SK-N-SH (cell line): ENCODE data around the gene PFKFB1. TPM values are rescaled to one million over a fixed set of nuclear protein-coding genes. Genes with fewer than 3 reads are reported as not detected.

Source experiments
- CTCF ChIA-PET: fragments of 300-600, 350-600 bp; formaldehyde crosslinking; extraction: SDS; loops from one replicate; lab custom pipeline; 2021; lab: Yijun Ruan, JAX
- POLR2A ChIA-PET: fragments of 350-600 bp; sonication (Branson Sonifier 250); formaldehyde crosslinking; extraction: SDS; loops from one replicate; lab custom pipeline; 2020; ENCODE audit warnings: antibody characterized with exemption, inconsistent platforms; lab: Yijun Ruan, JAX
- DNase-seq: peaks from one replicate; pipeline ENCODE4 v3.0.0; 2012
- H2AFZ ChIP-seq: fragments of 200-600 bp; sonication (generic); 2 replicates; pipeline ENCODE4 v1.8.1; 2016; ENCODE audit warnings: antibody characterized with exemption, mild to moderate bottlenecking, low read depth
- H3F3A ChIP-seq: fragments of 200-600 bp; sonication (generic); replicated peaks from 2 replicates; pipeline ENCODE3; 2016; ENCODE audit warnings: antibody characterized with exemption, mild to moderate bottlenecking; ENCODE audit not compliant: insufficient read depth
- H3K27ac ChIP-seq, 2 experiments: fragments of 200-500 bp in 1 of 2; fragments of 200-600 bp in 1 of 2; sonication (Bioruptor generic) in 1 of 2; sonication (generic), shearing (Covaris generic) in 1 of 2; 2 replicates each; pipeline versions ENCODE4 v1.5.1 to v1.6.1; 2014 to 2016; ENCODE audit warnings: low read depth in 2 of 2, inconsistent platforms in 1 of 2, low read length in 1 of 2, mild to moderate bottlenecking in 1 of 2, mixed read lengths in 1 of 2
- H3K27me3 ChIP-seq: fragments of 200-600 bp; sonication (generic), shearing (Covaris generic); 2 replicates; pipeline ENCODE4 v1.6.1; 2016; ENCODE audit warnings: mixed run types; ENCODE audit not compliant: insufficient read depth
- H3K36me3 ChIP-seq, 2 experiments: fragments of 200-500 bp in 1 of 2; fragments of 200-600 bp in 1 of 2; sonication (Bioruptor generic) in 1 of 2; sonication (generic) in 1 of 2; replicated peaks in 1 of 2; 2 replicates each; pipeline versions ENCODE3 to v1.5.1; 2014 to 2016; ENCODE audit warnings: low read length in 1 of 2, mild to moderate bottlenecking in 1 of 2; ENCODE audit not compliant: insufficient read depth in 2 of 2, control insufficient read depth in 1 of 2
- H3K4me1 ChIP-seq, 2 experiments: fragments of 200-500 bp in 1 of 2; fragments of 200-600 bp in 1 of 2; sonication (Bioruptor generic) in 1 of 2; sonication (generic), shearing (Covaris generic) in 1 of 2; 2 replicates each; pipeline versions ENCODE4 v1.5.1 to v1.6.1; 2014 to 2016; ENCODE audit warnings: low read depth in 1 of 2, low read length in 1 of 2, mixed run types in 1 of 2; ENCODE audit not compliant: insufficient read depth in 2 of 2, control insufficient read depth in 1 of 2
- H3K4me2 ChIP-seq: fragments of 200-600 bp; sonication (generic), shearing (Covaris generic); 2 replicates; pipeline ENCODE4 v1.6.1; 2017; ENCODE audit warnings: mixed run types
- H3K4me3 ChIP-seq, 2 experiments: fragments of 200-500 bp in 1 of 2; fragments of 200-600 bp in 1 of 2; sonication (Bioruptor generic) in 1 of 2; sonication (generic), shearing (Covaris generic) in 1 of 2; 2 replicates each; pipeline versions ENCODE4 v1.5.1 to v1.8.1; 2014 to 2016; ENCODE audit warnings: low read depth in 2 of 2, inconsistent platforms in 1 of 2, low read length in 1 of 2, mild to moderate bottlenecking in 1 of 2, mixed read lengths in 1 of 2, moderate library complexity in 1 of 2
- H3K79me2 ChIP-seq: fragments of 200-600 bp; sonication (generic); 2 replicates; pipeline ENCODE4 v1.8.1; 2017; ENCODE audit warnings: mild to moderate bottlenecking; ENCODE audit not compliant: insufficient read depth
- H3K9ac ChIP-seq: fragments of 200-600 bp; sonication (generic); 2 replicates; pipeline ENCODE4 v1.6.1; 2017; ENCODE audit warnings: mixed run types
- H3K9me2 ChIP-seq: fragments of 200-600 bp; sonication (generic); 2 replicates; pipeline ENCODE4 v1.6.1; 2017; ENCODE audit warnings: mixed run types
- H3K9me3 ChIP-seq: fragments of 200-600 bp; sonication (generic); 2 replicates; pipeline ENCODE4 v1.6.1; 2017; ENCODE audit warnings: mixed run types, mild to moderate bottlenecking, moderate library complexity
- H4K20me1 ChIP-seq: fragments of 200-600 bp; sonication (generic); 2 replicates; pipeline ENCODE4 v1.6.1; 2017; ENCODE audit warnings: mild to moderate bottlenecking, mixed run types; ENCODE audit not compliant: insufficient read depth
- CHD2 ChIP-seq: fragments of 150-350 bp; IDR thresholded peaks from 2 replicates; pipeline ENCODE4 v1.6.1; 2018; ENCODE audit warnings: low read length; ENCODE audit not compliant: partially characterized antibody
- CTCF ChIP-seq: fragments of 200-600 bp; sonication (generic); IDR thresholded peaks from 2 replicates; pipeline ENCODE4 v1.6.1; 2017; ENCODE audit warnings: antibody characterized with exemption, mild to moderate bottlenecking, moderate library complexity
- ELF1 ChIP-seq: IDR thresholded peaks from 2 replicates; pipeline ENCODE4 v1.4.0; 2012
- EP300 ChIP-seq, 2 experiments: IDR thresholded peaks; 2 replicates each; pipeline versions ENCODE4 v1.4.0 to v1.6.1; 2012; ENCODE audit warnings: borderline replicate concordance in 1 of 2, low read depth in 1 of 2, low read length in 1 of 2
- EZH2phosphoT487 ChIP-seq: fragments of 200-600 bp; sonication (generic); IDR thresholded peaks from 2 replicates; pipeline ENCODE4 v1.6.1; 2017; ENCODE audit warnings: low read depth, mixed run types, mild to moderate bottlenecking, antibody characterized with exemption, moderate library complexity, borderline replicate concordance
- FOSL2 ChIP-seq: IDR thresholded peaks from 2 replicates; pipeline ENCODE4 v1.4.0; 2012; ENCODE audit warnings: low read depth, mild to moderate bottlenecking, moderate library complexity, borderline replicate concordance
- FOXM1 ChIP-seq: IDR thresholded peaks from 2 replicates; pipeline ENCODE4 v1.4.0; 2012; ENCODE audit warnings: low read depth, mild to moderate bottlenecking
- GABPA ChIP-seq: IDR thresholded peaks from 2 replicates; pipeline ENCODE4 v1.4.0; 2012; ENCODE audit warnings: low read depth, mild to moderate bottlenecking
- GATA2 ChIP-seq: sonication (generic); formaldehyde crosslinking; IDR thresholded peaks from 2 replicates; pipeline ENCODE4 v1.5.0; 2020; ENCODE audit warnings: mild to moderate bottlenecking, missing genetic modification reagents
- MXI1 ChIP-seq: IDR thresholded peaks from 2 replicates; pipeline ENCODE4 v1.6.1; 2012; ENCODE audit warnings: mild to moderate bottlenecking, low read depth, low read length, improper control_type of control experiment
- NFIC ChIP-seq: IDR thresholded peaks from 2 replicates; pipeline ENCODE4 v1.4.0; 2012; ENCODE audit warnings: borderline replicate concordance
- PBX3 ChIP-seq: IDR thresholded peaks from 2 replicates; pipeline ENCODE4; 2012
- RFX5 ChIP-seq: IDR thresholded peaks from 2 replicates; pipeline ENCODE4 v1.6.1; 2012; ENCODE audit warnings: mild to moderate bottlenecking, improper control_type of control experiment, low read length
- RXRA ChIP-seq: IDR thresholded peaks from 2 replicates; pipeline ENCODE4 v1.4.0; 2012; ENCODE audit warnings: low read depth, mild to moderate bottlenecking, borderline replicate concordance
- SMC3 ChIP-seq: IDR thresholded peaks from 2 replicates; pipeline ENCODE4 v1.6.1; 2012; ENCODE audit warnings: low read depth, low read length, improper control_type of control experiment
- TCF12 ChIP-seq: IDR thresholded peaks from 2 replicates; pipeline ENCODE4 v1.4.0; 2012
- TEAD4 ChIP-seq: IDR thresholded peaks from 2 replicates; pipeline ENCODE4 v1.4.0; 2012; ENCODE audit warnings: mild to moderate bottlenecking, borderline replicate concordance; ENCODE audit not compliant: insufficient read depth
- USF1 ChIP-seq: IDR thresholded peaks from 2 replicates; pipeline ENCODE4 v1.4.0; 2012; ENCODE audit warnings: low read depth, borderline replicate concordance
- YY1 ChIP-seq: IDR thresholded peaks from 2 replicates; pipeline ENCODE4 v1.4.0; 2012; ENCODE audit warnings: low read depth, mild to moderate bottlenecking
- WGBS: methylation state at CpG from one replicate; pipeline ENCODE4 v1.1.6; 2017; ENCODE audit warnings: low lambda C conversion rate; 5-methylcytosine and 5-hydroxymethylcytosine counted together
- polyA plus RNA-seq, 3 experiments: library from polyadenylated mRNA; depleted of rRNA; stranded (reverse); fragments of >200 nt; gene quantifications; 2 replicates each; pipeline ENCODE4 v1.2.3, GENCODE V29; 2012
- TF ChIP-seq, protein P1 (sequence below): IDR thresholded peaks from 2 replicates; pipeline ENCODE4 v1.4.0; 2012; ENCODE audit warnings: low read depth, borderline replicate concordance
- TF ChIP-seq, protein P2 (sequence below): IDR thresholded peaks from 2 replicates; pipeline ENCODE4 v1.4.0; 2012; ENCODE audit warnings: low read depth

PFKFB1 gene
- polyA plus RNA-seq, 1 of the 3 experiments (the other 2 are of a cell fraction) = 0.12 TPM

DNA sequence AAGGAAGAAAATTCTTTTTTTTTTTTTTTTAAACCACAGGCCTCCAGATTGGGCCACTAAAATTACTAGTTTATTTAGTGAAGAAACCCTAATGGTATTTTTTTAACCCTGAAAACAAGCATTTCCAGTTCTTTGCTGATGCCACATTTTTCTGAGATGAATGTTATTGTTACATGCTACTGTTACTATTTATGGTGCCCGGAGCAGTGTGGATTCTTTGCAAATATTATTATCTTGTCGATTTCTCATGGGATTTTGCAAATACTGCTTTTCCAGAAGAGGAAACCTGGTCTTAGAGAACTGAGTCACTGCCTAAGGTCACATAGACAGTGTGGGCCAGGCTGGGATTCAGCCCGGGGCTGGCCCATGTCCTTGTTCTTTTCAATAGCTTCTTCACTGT is 45.5 kb upstream of the PFKFB1 start (continued):
- TF ChIP-seq MXI1 (no peak), ELF1 (no peak), RXRA (no peak), EZH2phosphoT487 (no peak), CHD2 (no peak), YY1 (no peak)
- TF ChIP-seq, all 33 proteins: peak for 0

GRCh38 chrX:55033429-55033828 is 39.4 kb upstream of the PFKFB1 start:
- H3K4me3 ChIP-seq = no peak overlapping the region
- H3F3A ChIP-seq = no peaks in the 10 kb centered on the region
- H3K9ac ChIP-seq = no peak overlapping the region
- H3K4me1 ChIP-seq = no peaks in the 10 kb centered on the region
- DNase-seq = no peak
- TF ChIP-seq, protein P1, sequence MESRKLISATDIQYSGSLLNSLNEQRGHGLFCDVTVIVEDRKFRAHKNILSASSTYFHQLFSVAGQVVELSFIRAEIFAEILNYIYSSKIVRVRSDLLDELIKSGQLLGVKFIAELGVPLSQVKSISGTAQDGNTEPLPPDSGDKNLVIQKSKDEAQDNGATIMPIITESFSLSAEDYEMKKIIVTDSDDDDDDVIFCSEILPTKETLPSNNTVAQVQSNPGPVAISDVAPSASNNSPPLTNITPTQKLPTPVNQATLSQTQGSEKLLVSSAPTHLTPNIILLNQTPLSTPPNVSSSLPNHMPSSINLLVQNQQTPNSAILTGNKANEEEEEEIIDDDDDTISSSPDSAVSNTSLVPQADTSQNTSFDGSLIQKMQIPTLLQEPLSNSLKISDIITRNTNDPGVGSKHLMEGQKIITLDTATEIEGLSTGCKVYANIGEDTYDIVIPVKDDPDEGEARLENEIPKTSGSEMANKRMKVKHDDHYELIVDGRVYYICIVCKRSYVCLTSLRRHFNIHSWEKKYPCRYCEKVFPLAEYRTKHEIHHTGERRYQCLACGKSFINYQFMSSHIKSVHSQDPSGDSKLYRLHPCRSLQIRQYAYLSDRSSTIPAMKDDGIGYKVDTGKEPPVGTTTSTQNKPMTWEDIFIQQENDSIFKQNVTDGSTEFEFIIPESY = no peak
- TF ChIP-seq FOSL2 = no peak
- no peak for TF ChIP-seq TEAD4
- no peak for TF ChIP-seq SMC3
- no peak for TF ChIP-seq FOXM1
- no peak for TF ChIP-seq EP300 (IDR thresholded peaks at IDR 0.05; ENCODE audit: borderline replicate concordance in 1 of 2, low read depth in 1 of 2, low read length in 1 of 2)
- TF ChIP-seq GABPA = no peak
- no peak for TF ChIP-seq GATA2 (CRISPR knock-in tag)
- TF ChIP-seq USF1 = no peak
- TF ChIP-seq, protein P2, sequence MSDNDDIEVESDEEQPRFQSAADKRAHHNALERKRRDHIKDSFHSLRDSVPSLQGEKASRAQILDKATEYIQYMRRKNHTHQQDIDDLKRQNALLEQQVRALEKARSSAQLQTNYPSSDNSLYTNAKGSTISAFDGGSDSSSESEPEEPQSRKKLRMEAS = no peak
- TF ChIP-seq EZH2phosphoT487 = no peak
- TF ChIP-seq RXRA = no peak
- TF ChIP-seq MXI1 = no peak
- TF ChIP-seq CTCF = no peak
- TF ChIP-seq YY1 = no peak
- no peak for TF ChIP-seq CHD2
- no peak for TF ChIP-seq PBX3
- no peak for TF ChIP-seq RFX5
- TF ChIP-seq NFIC = no peak
- TF ChIP-seq TCF12 = no peak
- no peaks in the 10 kb centered on the region for H3K36me3 ChIP-seq
- no peak overlapping the region for H3K4me2 ChIP-seq
- H2AFZ ChIP-seq = no peak overlapping the region
- WGBS = 16% methylated on average over 2 of the region's 2 CpGs
- ChIA-PET CTCF (no interaction called here), POLR2A (no interaction called here)
- H3K27me3 ChIP-seq = no peaks in the 10 kb centered on the region
- H3K9me2 ChIP-seq = no peaks in the 10 kb centered on the region
- H3K27ac ChIP-seq = no peak overlapping the region
- H3K79me2 ChIP-seq = no peaks in the 10 kb centered on the region
- H4K20me1 ChIP-seq = no peaks in the 10 kb centered on the region
- no peaks in the 10 kb centered on the region for H3K9me3 ChIP-seq
